ENCODE results near the gene PTMA. TPM values are rescaled to one million over a fixed set of nuclear protein-coding genes. Genes with fewer than 3 reads are reported as not detected.

The PTMA gene
- total RNA-seq, 1 donor from 2014 or later, result 913 TPM

DNA sequence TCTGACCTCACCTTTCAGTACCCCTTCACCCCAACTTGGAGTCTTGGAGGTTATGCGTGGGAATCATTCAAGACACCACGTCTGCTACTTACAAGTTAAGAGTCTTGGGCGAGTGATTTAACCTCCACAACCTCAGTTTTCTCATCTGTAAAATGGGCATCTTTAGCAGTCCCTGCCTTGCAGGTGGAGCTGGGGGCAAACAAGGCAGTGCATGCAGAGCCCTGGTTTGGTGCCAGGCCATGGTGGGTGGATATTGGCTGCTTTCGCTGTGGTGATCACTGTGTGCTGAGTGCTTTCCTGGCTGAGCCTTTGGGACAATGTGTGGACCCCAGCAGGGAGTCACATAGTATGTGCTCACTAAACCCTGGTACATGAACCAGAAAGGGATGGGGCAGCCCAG lies 20.4 kb upstream of the PTMA start:
- Histone ChIP-seq H3K4me3 (ENCODE audit: low read depth, low read length) (no peak overlapping the region), H3K36me3 (ENCODE audit: control insufficient read depth, insufficient read depth, low read length) (no peaks in the 10 kb centered on the region), H3K27me3 (ENCODE audit: control insufficient read depth, insufficient read depth, low read length) (no peaks in the 10 kb centered on the region)
- no peak for DNase-seq (ENCODE audit: low read depth)
- TF ChIP-seq, protein P1, sequence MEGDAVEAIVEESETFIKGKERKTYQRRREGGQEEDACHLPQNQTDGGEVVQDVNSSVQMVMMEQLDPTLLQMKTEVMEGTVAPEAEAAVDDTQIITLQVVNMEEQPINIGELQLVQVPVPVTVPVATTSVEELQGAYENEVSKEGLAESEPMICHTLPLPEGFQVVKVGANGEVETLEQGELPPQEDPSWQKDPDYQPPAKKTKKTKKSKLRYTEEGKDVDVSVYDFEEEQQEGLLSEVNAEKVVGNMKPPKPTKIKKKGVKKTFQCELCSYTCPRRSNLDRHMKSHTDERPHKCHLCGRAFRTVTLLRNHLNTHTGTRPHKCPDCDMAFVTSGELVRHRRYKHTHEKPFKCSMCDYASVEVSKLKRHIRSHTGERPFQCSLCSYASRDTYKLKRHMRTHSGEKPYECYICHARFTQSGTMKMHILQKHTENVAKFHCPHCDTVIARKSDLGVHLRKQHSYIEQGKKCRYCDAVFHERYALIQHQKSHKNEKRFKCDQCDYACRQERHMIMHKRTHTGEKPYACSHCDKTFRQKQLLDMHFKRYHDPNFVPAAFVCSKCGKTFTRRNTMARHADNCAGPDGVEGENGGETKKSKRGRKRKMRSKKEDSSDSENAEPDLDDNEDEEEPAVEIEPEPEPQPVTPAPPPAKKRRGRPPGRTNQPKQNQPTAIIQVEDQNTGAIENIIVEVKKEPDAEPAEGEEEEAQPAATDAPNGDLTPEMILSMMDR (IDR thresholded peaks at IDR 0.05; ENCODE audit: insufficient read depth, low read length, poor library complexity, severe bottlenecking), result no peak

DNA sequence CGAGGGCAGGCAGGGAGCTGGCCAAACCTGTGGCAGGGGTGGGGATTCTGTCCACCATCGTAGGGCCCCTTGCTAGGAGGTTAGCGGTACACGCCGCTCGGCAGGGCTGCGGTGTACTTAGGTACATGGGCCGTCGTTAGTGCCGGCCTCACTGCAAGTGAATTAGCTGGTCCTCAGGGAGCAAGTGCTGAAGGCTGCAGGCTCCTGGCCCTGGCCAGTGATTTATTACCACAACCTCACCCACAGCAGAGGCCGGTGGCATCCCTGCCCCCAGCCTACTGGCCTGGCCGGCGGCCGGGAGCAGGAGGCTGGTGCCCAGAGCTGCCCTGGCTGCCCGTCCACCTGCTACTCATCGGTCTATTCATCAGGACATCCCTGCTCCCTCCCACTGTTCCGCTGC lies 19.6 kb upstream of the PTMA start:
- Histone ChIP-seq H3K36me3 (ENCODE audit: control insufficient read depth, insufficient read depth, low read length) (no peaks in the 10 kb centered on the region), H3K4me3 (ENCODE audit: low read depth, low read length) (no peak overlapping the region), H3K27me3 (ENCODE audit: control insufficient read depth, insufficient read depth, low read length) (no peaks in the 10 kb centered on the region)
- no peak for DNase-seq (ENCODE audit: low read depth)
- TF ChIP-seq, protein P1 (IDR thresholded peaks at IDR 0.05; ENCODE audit: insufficient read depth, low read length, poor library complexity, severe bottlenecking), result no peak

DNA sequence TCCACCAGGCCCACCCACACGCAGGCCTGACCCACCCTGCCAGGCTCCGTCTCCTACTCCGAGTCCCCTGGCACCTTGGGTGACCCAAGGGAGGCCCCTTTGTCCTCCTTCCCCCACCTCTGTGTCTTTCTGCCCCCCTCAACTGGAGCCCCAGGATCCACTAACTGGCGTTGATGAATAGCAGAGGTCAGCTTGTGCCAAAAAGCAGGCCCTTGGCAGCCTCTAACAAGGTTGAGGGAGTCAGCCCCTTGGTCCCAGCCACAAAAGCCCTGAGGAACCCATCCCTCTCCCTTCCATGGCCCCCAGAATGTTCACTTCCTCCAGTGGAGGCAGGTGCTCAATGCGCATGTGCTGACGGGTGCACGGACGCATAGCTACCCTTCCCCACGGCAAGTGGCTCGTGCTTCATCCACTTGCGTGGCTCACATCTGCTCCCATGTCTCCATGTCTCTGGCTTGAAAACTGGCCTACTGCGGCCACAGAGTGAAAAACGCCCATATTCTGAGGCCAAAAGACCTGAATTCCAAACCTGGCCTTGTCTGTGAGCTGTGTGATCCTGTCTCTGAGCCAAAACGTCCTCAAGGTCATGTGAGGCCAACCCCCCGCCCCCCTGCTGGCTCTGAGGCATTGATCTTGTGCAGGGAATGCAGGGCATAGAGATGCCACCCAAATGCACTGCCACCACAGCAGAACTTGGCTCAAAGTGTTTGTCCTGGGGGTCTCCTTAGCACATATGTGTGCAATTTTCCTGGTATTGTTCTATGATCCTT lies 19.0 kb upstream of the PTMA start:
- Histone ChIP-seq H3K36me3 (ENCODE audit: control insufficient read depth, insufficient read depth, low read length) (no peaks in the 10 kb centered on the region), H3K4me3 (ENCODE audit: low read depth, low read length) (no peak overlapping the region), H3K27me3 (ENCODE audit: control insufficient read depth, insufficient read depth, low read length) (no peaks in the 10 kb centered on the region)
- DNase-seq (ENCODE audit: low read depth), result no peak
- TF ChIP-seq, protein P1 (IDR thresholded peaks at IDR 0.05; ENCODE audit: insufficient read depth, low read length, poor library complexity, severe bottlenecking), result no peak

DNA sequence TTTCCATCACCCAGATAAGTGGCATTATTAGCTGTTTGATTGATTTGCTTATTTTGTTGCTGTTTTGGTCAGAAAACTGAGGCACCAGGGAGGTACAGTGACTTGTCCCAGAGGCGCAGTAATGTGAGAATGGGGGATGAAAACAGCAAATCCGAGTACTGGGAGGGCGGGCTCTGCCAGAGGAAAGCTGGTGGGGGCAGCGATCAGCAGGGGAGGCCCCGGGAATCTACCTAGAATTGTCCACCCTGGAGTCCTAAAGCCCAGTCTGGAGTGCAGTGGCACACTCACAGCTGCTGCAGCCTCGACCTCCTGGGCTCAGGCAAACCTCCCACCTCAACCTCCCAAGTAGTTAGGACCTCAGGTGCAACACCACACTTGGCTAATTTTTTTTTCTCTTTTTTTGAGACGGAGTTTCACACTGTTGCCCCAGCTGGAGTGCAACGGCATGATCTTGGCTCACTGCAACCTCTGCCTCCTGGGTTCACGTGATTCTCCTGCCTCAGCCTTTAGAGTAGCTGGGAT lies 17.0 kb upstream of the PTMA start:
- H3K4me3 ChIP-seq (ENCODE audit: low read depth, low read length), result no peak overlapping the region
- TF ChIP-seq, protein P1 (IDR thresholded peaks at IDR 0.05; ENCODE audit: insufficient read depth, low read length, poor library complexity, severe bottlenecking), result no peak

DNA sequence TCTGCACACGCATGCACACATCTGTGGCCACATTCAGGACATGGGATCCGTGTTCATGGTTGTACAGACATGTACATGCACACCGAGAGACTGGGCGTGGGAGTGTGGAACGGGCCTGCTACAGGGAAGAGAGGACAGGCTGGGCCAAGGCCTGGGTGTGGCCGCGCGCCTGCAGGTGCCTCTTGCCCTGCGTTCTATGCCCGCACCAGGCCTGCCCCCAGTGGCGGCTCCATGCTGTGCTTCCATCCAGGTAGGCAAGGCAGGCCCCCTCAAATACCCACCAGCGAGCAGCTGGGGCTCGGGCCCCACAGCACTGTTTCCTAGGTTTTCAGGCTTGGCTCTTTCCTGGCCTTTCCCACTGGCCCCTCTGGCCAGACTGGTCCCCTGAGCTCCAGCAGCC lies 15.5 kb upstream of the PTMA start:
- no peak for DNase-seq (ENCODE audit: low read depth)
- TF ChIP-seq, protein P1 (IDR thresholded peaks at IDR 0.05; ENCODE audit: insufficient read depth, low read length, poor library complexity, severe bottlenecking), result no peak
- Histone ChIP-seq H3K27me3 (ENCODE audit: control insufficient read depth, insufficient read depth, low read length) (no peaks in the 10 kb centered on the region), H3K4me3 (ENCODE audit: low read depth, low read length) (no peak overlapping the region), H3K36me3 (ENCODE audit: control insufficient read depth, insufficient read depth, low read length) (no peaks in the 10 kb centered on the region)

More for the DNA sequence above, 17.0 kb upstream of the PTMA start:
- Histone ChIP-seq H3K27me3 (ENCODE audit: control insufficient read depth, insufficient read depth, low read length) (no peaks in the 10 kb centered on the region), H3K36me3 (ENCODE audit: control insufficient read depth, insufficient read depth, low read length) (no peaks in the 10 kb centered on the region)
- no peak for DNase-seq (ENCODE audit: low read depth)

DNA sequence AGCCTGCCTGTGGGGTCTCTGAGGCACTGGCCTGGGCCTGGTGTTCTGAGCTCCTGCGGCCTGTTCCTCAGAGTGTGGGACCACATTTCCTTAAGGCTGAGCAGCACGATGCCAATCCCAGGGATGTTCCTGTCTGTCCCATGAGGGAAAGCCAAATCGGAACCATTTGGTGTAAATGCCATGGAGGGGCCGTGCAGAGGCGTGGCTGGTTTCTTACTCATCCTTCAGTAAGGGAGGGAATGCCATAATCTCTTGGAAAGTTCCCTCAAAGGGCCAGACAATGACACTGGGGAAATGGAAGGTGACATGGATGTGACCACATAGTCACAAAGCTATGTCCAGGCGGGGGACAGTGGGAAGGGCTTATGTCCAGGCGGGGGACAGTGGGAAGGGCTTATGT lies 14.4 kb upstream of the PTMA start:
- no peak overlapping the region for H3K4me3 ChIP-seq (ENCODE audit: low read depth, low read length)
- H3K27me3 ChIP-seq (ENCODE audit: control insufficient read depth, insufficient read depth, low read length), result no peaks in the 10 kb centered on the region
- no peak for DNase-seq (ENCODE audit: low read depth)
- H3K36me3 ChIP-seq (ENCODE audit: control insufficient read depth, insufficient read depth, low read length), result no peaks in the 10 kb centered on the region
- TF ChIP-seq, protein P1 (IDR thresholded peaks at IDR 0.05; ENCODE audit: insufficient read depth, low read length, poor library complexity, severe bottlenecking), result no peak
